Keratinocyte (primary cell): ENCODE measurements around the gene INPP5E.

Experiments
- EZH2 ChIP-seq: IDR thresholded peaks from one replicate; pipeline ENCODE4 v1.6.1; 2012; ENCODE audit warnings: inconsistent platforms, mild to moderate bottlenecking, low read length, moderate library complexity
- TF ChIP-seq, protein P1 (sequence below), 3 experiments: IDR thresholded peaks in 1 of 3; conservative IDR thresholded peaks in 1 of 3; optimal IDR thresholded peaks in 1 of 3; 2 replicates in 2 of 3; 3 replicates in 1 of 3; pipeline versions ENCODE3 to v1.5.1; 2011; ENCODE audit warnings: low read length in 3 of 3, mild to moderate bottlenecking in 3 of 3, moderate library complexity in 2 of 3, control low read depth in 1 of 3, inconsistent platforms in 1 of 3; ENCODE audit not compliant: insufficient read depth in 2 of 3; ENCODE audit errors: extremely low read depth in 1 of 3

DNA sequence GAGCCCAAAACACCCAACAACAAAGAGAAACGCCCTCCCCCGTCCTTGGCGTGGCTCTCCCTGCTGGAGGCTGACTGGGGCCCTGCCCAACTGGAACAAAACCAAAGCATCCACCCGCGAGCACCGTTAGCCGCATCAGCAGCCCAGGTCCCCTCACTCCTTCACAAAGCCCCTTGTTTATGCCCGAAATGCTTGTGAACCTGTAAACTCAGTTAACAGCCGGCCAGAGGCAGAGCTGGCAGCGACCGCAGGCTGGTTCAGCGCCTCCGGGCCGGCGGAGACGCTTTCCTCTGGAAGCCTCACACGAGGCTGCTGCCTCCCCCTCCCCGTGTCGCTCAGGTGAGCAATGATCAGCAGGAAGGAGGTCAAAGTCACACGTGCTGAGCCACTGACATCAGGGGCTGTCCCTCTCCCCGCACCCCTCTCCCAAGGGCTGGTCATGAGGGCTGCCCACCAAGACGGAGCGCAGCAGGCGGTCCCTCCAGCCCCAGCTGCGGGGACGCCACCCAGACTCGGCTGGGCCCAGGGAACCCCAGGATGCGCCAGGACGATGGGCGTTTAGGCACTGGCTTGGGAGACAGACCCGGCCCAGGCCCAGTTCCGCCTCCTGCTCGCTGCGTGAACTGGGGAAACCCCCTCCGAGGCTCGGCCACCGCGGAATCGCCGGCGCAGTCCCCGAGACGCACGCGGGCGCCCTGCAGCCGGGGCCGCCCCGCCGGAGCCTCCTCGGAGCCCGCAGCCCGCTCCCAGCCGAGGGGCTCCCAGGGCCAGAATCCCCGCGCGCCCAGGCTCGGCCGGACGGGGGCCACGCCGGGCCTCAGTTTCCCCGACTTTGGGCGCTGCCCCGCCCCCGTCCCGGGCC, 40.2 kb downstream of the INPP5E start:
- TF ChIP-seq EZH2, result no peak
- TF ChIP-seq, protein P1, sequence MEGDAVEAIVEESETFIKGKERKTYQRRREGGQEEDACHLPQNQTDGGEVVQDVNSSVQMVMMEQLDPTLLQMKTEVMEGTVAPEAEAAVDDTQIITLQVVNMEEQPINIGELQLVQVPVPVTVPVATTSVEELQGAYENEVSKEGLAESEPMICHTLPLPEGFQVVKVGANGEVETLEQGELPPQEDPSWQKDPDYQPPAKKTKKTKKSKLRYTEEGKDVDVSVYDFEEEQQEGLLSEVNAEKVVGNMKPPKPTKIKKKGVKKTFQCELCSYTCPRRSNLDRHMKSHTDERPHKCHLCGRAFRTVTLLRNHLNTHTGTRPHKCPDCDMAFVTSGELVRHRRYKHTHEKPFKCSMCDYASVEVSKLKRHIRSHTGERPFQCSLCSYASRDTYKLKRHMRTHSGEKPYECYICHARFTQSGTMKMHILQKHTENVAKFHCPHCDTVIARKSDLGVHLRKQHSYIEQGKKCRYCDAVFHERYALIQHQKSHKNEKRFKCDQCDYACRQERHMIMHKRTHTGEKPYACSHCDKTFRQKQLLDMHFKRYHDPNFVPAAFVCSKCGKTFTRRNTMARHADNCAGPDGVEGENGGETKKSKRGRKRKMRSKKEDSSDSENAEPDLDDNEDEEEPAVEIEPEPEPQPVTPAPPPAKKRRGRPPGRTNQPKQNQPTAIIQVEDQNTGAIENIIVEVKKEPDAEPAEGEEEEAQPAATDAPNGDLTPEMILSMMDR (optimal IDR thresholded peaks at IDR 0.05 in 1 of 3, IDR thresholded peaks at IDR 0.05 in 1 of 3, conservative IDR thresholded peaks at IDR 0.05 in 1 of 3; ENCODE audit: extremely low read depth in 1 of 3, insufficient read depth in 2 of 3, low read length in 3 of 3), result no peak
